Activated CD8-positive, alpha-beta T cell treated with anti-CD3 and anti-CD28 coated beads for 36 hours (primary cell): Measurements from ENCODE around the gene PTPRK. TPM values are rescaled to one million over a fixed set of nuclear protein-coding genes. Genes with fewer than 3 reads are reported as not detected.

Source experiments
- ATAC-seq: fragments of 200-7000 bp; cut with Tn5 transposase; one replicate; pipeline ENCODE4 v1.10.0; 2021; ENCODE audit warnings: mild to moderate bottlenecking, moderate library complexity
- CTCF ChIA-PET: fragments of 350-600 bp; sonication (Branson Sonifier 250); formaldehyde crosslinking; loops from one replicate; lab custom pipeline; 2021; ENCODE audit warnings: antibody characterized with exemption; lab: Charles Lee
- POLR2A ChIA-PET: fragments of 350-600 bp; sonication (Branson Sonifier 250); formaldehyde crosslinking; loops from one replicate; lab custom pipeline; 2021; ENCODE audit warnings: antibody characterized with exemption; lab: Charles Lee
- DNase-seq: peaks from one replicate; pipeline ENCODE4 v3.0.0-alpha.2; 2020
- H3K27ac Mint-ChIP-seq: one replicate; pipeline ENCODE4 v1.8.0; 2021; ENCODE audit warnings: mild to moderate bottlenecking, mixed read lengths
- H3K27me3 Mint-ChIP-seq: one replicate; pipeline ENCODE4 v1.8.0; 2021; ENCODE audit warnings: mixed read lengths
- H3K36me3 Mint-ChIP-seq: one replicate; pipeline ENCODE4 v1.8.0; 2021; ENCODE audit warnings: low read depth, mixed read lengths
- H3K4me1 Mint-ChIP-seq: one replicate; pipeline ENCODE4 v1.8.0; 2021; ENCODE audit warnings: low read depth, mixed read lengths
- H3K4me3 Mint-ChIP-seq: one replicate; pipeline ENCODE4 v1.8.0; 2021; ENCODE audit warnings: mild to moderate bottlenecking, moderate library complexity, mixed read lengths
- H3K9me3 Mint-ChIP-seq: one replicate; pipeline ENCODE4 v1.8.0; 2021; ENCODE audit warnings: mixed read lengths
- CTCF ChIP-seq: fragments of 200-600 bp; IDR thresholded peaks from one replicate; pipeline ENCODE4 v1.8.0; 2022; ENCODE audit warnings: antibody characterized with exemption, mild to moderate bottlenecking
- intact Hi-C: fragments of 100-400 bp; cut with micrococcal nuclease; formaldehyde crosslinking; loops from one replicate; pipeline ENCODE4 v1.10.0; 2022
- total RNA-seq, 2 experiments: library from RNA; stranded (reverse); gene quantifications; one replicate each; pipeline ENCODE4 v1.2.3, GENCODE V29; 2021

Gene PTPRK
- total RNA-seq, 2 experiments from 2014 or later, result 7.7 to 8.9 TPM

GRCh38 chr6:128280960-128281359, 239.4 kb downstream of the PTPRK start:
- Mint-ChIP-seq H3K4me1 (no peaks in the 10 kb centered on the region), H3K4me3 (no peak overlapping the region), H3K9me3 (peaks cover 2% of the 10 kb centered on the region), H3K27me3 (no peaks in the 10 kb centered on the region), H3K27ac (no peak overlapping the region), H3K36me3 (no peaks in the 10 kb centered on the region)
- DNase-seq, result no peak
- POLR2A ChIA-PET, result no interaction called here
- intact Hi-C loops, result no loop called here
- CTCF ChIA-PET, result no interaction called here
- no peak for ATAC-seq
- no peak for TF ChIP-seq CTCF

DNA sequence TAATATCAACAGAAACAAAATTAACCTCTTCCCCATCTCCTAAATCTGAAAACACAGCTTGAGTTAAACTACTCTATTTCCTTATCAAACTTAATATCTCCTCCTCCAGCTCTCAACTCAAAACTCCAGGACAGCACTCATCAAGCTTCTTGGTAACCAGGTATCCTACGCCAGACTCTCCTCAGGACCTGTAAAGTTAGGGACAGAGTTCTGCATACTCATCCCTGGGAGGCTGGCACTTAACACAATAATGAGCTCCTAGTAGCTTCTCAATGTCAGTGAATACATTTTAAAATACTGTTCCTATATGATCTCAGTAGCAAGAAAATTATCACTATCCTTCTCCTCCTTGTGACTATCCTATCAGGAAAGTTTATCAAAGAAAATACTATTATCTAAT, 240.3 kb downstream of the PTPRK start:
- H3K9me3 Mint-ChIP-seq, result peaks cover 2% of the 10 kb centered on the region
- no peak overlapping the region for H3K27ac Mint-ChIP-seq
- CTCF ChIA-PET, result no interaction called here
- H3K4me1 Mint-ChIP-seq, result peaks cover 4% of the 10 kb centered on the region
- H3K36me3 Mint-ChIP-seq, result no peaks in the 10 kb centered on the region
- DNase-seq (no peak), ATAC-seq (no peak)
- POLR2A ChIA-PET, result no interaction called here
- TF ChIP-seq CTCF, result no peak
- intact Hi-C loops, result no loop called here
- no peak overlapping the region for H3K4me3 Mint-ChIP-seq
- no peaks in the 10 kb centered on the region for H3K27me3 Mint-ChIP-seq

DNA sequence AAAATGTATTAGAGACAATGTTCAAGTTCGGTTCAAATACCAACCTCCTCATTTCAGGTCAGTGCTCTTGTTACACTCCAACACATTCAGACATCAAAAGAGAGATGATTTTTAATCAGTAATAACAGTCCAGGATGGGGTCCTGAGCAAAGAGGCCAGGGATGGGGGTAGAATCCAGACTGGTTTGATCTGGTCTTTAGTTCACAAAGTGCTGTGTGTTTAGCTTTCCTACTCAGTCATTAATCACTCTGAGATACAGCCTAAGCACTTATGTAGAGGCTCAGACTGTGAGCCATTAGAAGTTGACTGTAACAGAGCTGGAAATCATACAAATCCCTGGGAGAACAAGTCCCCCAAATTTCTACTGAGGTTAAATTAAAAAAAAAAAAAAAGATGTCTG, 241.6 kb downstream of the PTPRK start:
- no peak overlapping the region for H3K27ac Mint-ChIP-seq
- DNase-seq (no peak), ATAC-seq (no peak)
- H3K27me3 Mint-ChIP-seq, result no peaks in the 10 kb centered on the region
- TF ChIP-seq CTCF, result no peak
- no peaks in the 10 kb centered on the region for H3K36me3 Mint-ChIP-seq
- H3K4me1 Mint-ChIP-seq, result peaks cover 7% of the 10 kb centered on the region
- ChIA-PET CTCF (no interaction called here), POLR2A (no interaction called here)
- peaks cover 2% of the 10 kb centered on the region for H3K9me3 Mint-ChIP-seq
- intact Hi-C loops, result no loop called here
- no peak overlapping the region for H3K4me3 Mint-ChIP-seq

DNA sequence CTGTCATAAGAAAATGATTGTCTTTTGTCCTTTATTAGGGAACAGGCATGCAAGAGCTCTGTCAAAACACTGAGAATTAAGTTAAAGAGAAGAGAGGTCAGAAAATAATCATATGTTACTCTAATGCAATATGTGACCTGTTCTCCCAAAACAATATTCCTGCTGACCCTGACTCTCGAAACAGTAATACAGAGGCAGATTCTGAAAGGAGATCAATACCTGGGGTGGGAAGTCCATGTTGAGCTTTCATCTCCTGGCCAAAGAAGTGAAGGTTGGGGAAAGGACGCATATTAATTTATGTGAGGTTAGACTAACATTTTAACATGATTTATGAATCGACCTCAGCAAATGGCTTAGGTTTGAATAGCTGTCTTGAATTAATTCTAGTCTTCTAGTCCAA, 243.0 kb downstream of the PTPRK start:
- TF ChIP-seq CTCF, result no peak
- no peaks in the 10 kb centered on the region for H3K27me3 Mint-ChIP-seq

GRCh38 chr6:128276311-128276710, 244.1 kb downstream of the PTPRK start:
- CTCF ChIA-PET, result no interaction called here
- Mint-ChIP-seq H3K27ac (no peak overlapping the region), H3K27me3 (no peaks in the 10 kb centered on the region), H3K9me3 (peaks cover 2% of the 10 kb centered on the region), H3K4me3 (no peak overlapping the region), H3K4me1 (peaks cover 7% of the 10 kb centered on the region), H3K36me3 (no peaks in the 10 kb centered on the region)
- ATAC-seq (no peak), DNase-seq (no peak)
- POLR2A ChIA-PET, result no interaction called here
- intact Hi-C loops, result no loop called here
- no peak for TF ChIP-seq CTCF

More for the DNA sequence above, 243.0 kb downstream of the PTPRK start:
- CTCF ChIA-PET, result interaction anchor here (0.9 kb wide), 1 partner anchor 9 kb away, joined by 3 read pairs; no protein-coding TSS in a partner anchor
- DNase-seq (no peak), ATAC-seq (no peak)
- H3K4me1 Mint-ChIP-seq, result peaks cover 7% of the 10 kb centered on the region
- intact Hi-C loops, result no loop called here
- H3K4me3 Mint-ChIP-seq, result no peak overlapping the region
- no peak overlapping the region for H3K27ac Mint-ChIP-seq
- POLR2A ChIA-PET, result no interaction called here
- H3K9me3 Mint-ChIP-seq, result peaks cover 2% of the 10 kb centered on the region
- H3K36me3 Mint-ChIP-seq, result no peaks in the 10 kb centered on the region
